ENCODE data around the gene NRP2.

GRCh38 chr2:205636549-205637319 is 45.6 kb upstream of the NRP2 start:
- TF ChIP-seq EZH2 (IDR thresholded peaks at IDR 0.05; ENCODE audit: low read length, unreplicated experiment) (no peak), EZH2phosphoT487 (IDR thresholded peaks at IDR 0.05; ENCODE audit: borderline replicate concordance, low read length) (no peak)
- TF ChIP-seq, protein P1, sequence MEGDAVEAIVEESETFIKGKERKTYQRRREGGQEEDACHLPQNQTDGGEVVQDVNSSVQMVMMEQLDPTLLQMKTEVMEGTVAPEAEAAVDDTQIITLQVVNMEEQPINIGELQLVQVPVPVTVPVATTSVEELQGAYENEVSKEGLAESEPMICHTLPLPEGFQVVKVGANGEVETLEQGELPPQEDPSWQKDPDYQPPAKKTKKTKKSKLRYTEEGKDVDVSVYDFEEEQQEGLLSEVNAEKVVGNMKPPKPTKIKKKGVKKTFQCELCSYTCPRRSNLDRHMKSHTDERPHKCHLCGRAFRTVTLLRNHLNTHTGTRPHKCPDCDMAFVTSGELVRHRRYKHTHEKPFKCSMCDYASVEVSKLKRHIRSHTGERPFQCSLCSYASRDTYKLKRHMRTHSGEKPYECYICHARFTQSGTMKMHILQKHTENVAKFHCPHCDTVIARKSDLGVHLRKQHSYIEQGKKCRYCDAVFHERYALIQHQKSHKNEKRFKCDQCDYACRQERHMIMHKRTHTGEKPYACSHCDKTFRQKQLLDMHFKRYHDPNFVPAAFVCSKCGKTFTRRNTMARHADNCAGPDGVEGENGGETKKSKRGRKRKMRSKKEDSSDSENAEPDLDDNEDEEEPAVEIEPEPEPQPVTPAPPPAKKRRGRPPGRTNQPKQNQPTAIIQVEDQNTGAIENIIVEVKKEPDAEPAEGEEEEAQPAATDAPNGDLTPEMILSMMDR (conservative IDR thresholded peaks at IDR 0.05; ENCODE audit: low read depth, low read length), result no peak
